ENCODE data around the gene NCAPG2.

Gene NCAPG2, protein sequence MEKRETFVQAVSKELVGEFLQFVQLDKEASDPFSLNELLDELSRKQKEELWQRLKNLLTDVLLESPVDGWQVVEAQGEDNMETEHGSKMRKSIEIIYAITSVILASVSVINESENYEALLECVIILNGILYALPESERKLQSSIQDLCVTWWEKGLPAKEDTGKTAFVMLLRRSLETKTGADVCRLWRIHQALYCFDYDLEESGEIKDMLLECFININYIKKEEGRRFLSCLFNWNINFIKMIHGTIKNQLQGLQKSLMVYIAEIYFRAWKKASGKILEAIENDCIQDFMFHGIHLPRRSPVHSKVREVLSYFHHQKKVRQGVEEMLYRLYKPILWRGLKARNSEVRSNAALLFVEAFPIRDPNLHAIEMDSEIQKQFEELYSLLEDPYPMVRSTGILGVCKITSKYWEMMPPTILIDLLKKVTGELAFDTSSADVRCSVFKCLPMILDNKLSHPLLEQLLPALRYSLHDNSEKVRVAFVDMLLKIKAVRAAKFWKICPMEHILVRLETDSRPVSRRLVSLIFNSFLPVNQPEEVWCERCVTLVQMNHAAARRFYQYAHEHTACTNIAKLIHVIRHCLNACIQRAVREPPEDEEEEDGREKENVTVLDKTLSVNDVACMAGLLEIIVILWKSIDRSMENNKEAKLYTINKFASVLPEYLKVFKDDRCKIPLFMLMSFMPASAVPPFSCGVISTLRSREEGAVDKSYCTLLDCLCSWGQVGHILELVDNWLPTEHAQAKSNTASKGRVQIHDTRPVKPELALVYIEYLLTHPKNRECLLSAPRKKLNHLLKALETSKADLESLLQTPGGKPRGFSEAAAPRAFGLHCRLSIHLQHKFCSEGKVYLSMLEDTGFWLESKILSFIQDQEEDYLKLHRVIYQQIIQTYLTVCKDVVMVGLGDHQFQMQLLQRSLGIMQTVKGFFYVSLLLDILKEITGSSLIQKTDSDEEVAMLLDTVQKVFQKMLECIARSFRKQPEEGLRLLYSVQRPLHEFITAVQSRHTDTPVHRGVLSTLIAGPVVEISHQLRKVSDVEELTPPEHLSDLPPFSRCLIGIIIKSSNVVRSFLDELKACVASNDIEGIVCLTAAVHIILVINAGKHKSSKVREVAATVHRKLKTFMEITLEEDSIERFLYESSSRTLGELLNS

DNA sequence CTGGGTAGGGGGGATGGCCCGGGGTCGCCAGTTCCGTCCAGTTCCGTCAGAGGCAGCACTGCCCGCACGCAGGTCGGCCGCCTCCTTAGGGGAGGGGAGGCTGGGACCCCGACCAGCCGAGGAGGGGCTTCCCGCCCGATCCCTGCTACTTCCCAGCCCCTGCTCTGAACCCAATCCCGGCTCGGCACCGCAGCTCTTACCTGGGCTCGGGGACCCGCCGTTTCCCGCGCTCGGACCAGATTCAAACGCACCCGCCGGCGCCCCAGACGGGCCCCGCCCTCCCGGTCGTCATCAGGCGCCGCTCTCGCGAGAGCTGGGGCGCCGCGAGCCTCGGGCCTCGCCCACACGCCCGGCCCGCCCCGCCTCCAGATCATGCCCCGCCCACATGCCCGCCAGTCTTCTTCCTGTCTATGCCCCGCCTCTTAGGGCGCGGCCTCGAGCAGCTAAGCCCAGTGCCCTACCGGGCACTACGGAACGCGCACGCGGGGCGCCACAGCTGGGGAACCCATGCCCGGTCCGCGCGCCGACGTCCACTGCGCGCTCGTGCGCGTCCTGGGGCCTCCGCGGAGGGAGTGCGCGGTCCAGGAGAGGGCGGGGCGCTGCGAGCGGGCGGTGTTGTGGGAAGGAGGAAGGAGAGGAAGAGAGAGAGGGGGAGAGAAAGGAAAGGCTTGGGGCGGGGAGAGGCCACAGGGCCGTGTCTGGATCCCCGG is at the start of gene NCAPG2:
TSS of gene NCAPG2 (minus strand) at position 281 of the 710 bp plus-strand sequence. CDS start 2,905 bp downstream, outside the sequence.
- DNase-seq (ENCODE audit: low read depth in 2 of 2): peak; percentile 97 to 98

DNA sequence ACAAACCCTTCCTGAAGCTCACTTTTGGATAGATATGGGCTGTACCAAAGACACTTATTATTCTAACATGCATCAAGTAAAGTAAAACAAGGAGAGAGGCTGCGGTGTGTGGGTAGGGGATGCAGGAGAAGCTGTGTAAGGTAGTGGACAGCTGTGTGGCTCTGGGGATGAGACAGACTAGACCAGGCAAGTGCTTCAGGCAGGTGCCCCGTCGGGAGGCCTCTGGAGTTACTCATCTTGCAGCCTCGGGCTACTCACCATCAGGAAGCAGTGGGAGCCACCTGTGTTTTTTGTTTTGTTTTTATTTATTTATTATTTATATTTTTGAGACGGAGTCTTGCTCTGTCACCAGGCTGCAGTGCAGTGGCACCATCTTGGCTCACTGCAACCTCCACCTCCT is 49.3 kb upstream of the NCAPG2 start:
- DNase-seq (ENCODE audit: low read depth in 2 of 2): no peak

DNA sequence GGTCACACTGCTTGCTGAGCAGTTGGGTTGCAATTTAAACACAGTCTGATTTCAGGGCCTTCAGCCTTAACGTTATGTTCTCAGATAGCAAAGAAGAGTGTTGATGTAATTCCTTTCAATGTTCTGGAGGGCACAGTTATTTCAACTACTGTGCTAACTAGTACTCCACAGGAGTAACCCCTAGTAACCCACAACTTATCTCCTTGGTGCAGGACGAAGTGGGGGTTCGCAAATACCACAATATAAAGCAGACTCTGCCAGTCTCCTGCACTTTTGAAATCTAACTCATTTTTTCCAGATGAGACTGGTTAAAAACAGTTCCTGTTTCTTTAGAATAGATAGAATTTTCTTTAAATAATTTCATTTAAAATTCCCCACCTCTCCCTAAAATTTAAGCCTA is 47.1 kb upstream of the NCAPG2 start:
- no peak for DNase-seq (ENCODE audit: low read depth in 2 of 2)

DNA sequence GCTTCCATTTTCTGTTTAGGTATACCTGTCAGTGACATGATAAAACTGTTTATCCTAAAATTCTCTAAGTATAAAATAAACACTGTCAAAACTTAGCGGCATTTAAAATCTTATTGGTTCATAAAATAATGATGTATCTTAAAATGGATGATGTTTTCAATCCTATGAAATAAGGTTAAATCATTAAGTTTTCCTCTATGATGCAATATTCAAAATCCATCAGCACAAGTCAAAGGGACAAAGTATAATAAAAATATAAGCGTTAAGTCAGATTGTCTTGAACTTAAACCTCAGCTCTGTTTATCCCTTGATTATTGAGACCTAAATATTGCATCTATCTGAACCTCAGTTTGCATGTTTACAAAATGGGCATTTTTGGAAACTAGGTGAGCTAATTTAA is 46.6 kb upstream of the NCAPG2 start:
- DNase-seq (ENCODE audit: low read depth in 2 of 2): no peak

DNA sequence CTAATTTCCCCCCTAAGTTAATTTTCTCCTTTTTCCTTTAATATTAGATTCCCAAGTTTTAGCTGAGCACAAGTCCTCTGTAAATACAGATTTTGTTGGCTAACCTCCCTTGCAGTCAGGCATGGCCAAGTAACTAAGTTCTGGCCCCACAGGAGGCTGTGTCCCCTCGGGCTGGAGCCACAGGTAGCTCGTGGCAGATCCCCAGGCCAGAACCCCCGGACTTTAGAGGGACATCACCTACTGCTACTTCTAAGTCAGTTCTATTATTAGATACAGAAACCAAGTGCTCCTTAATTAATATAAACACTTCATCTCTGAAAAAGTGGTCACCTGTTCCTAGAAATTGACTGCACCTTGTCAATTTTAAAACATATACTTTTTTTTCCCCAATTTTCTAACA is 46.1 kb upstream of the NCAPG2 start:
- DNase-seq (ENCODE audit: low read depth in 2 of 2): no peak

DNA sequence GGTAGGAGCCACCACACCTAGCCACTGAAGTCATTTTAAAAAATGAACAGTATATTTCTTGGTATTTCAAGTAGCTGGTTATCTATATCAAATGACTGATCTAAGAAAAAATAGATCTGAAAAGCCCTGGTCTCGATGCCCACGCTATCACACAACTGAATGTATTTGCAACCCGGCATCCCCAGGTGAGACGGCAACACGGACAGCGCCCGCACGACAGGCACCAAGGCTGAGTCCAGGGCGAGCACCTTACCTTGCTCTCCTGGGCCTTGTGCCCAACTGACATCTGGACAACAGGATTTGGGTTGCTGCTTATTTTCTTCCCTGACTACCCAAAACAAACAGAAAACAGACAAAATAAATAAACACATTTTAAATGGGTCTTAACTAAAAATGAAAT is 44.8 kb upstream of the NCAPG2 start:
- DNase-seq (ENCODE audit: low read depth in 2 of 2): no peak

DNA sequence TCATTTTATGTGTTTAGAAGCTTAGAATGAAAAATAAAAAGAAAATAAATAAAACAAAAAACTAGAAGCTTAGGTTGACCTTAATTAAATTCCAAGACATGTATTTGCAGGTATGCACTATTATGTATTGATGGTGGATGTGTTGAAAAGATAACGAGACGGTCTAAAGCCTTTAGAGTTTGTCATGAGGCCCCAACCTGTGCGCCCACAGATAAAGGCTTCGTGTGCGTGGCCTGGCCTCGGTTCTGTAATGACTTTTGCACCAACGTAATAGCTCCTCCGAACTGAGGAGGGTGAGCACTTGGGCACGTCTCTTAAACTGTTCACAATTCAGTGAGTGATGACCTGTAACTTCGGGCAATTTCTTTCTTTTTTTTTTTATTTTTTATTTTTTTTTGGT is 43.7 kb upstream of the NCAPG2 start:
- DNase-seq (ENCODE audit: low read depth in 2 of 2): no peak

DNA sequence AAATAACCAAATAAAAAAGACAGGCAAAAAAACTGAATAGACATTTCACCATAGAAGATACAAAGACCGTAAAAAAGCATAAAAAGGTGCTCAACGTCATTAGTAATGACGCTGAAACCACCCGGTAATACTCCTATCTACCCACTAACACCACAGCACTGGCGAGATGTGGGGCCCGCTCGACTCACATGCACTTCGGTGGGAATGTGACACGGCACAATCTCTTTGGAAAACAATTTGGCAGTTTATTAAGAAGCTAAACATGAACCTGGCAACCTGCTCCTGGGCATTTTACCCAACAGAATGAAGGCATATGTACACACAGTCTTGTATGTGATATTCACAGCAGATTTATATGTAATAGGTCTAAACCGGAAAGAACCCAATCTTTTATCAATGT is 42.8 kb upstream of the NCAPG2 start:
- DNase-seq (ENCODE audit: low read depth in 2 of 2): no peak

DNA sequence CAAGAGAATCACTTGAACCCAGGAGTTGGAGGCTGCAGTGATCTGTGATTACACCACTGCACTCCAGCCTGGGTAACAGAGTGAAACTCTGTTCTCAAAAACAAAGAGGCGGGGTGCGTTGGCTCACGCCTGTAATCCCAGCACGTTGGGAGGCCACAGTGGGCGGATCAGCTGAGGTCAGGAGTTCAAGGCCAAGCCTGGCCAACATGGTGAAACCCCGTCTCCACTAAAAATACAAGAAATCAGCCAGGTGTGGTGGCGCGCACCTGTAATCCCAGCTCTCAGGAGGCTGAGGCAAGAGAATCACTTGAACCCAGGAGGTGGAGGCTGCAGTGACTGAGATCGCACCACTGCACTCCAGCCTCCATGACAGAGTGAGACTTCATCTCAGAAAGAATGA is 42.4 kb upstream of the NCAPG2 start:
- DNase-seq (ENCODE audit: low read depth in 2 of 2): no peak

DNA sequence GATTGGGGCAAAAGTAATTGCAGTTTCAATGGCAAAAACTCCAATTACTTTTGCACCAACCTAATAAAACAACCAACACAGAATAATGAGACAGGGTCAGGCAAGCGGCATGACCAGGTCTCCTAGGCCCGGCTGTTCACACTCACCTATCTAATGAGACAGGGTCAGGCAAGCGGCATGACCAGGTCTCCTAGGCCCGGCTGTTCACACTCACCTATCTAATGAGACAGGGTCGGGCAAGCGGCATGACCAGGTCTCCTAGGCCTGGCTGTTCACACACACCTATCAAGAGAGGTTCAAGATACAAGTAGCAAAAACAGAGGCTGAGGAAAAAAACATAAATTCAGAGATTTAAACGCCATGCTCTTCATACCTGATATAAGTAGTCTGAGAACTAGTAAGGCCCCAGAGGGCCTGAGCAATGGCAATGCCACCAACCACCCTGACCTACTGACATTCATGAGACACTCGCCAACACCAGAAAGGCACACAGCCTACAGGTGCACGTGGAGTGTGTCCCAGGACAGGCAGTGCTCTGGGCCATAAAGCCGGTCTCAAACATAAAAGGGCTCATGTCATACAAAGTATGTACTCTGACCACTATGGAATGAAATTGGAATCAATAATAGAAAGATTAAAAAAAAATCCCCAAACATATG is 40.6 kb upstream of the NCAPG2 start:
- DNase-seq (ENCODE audit: low read depth in 2 of 2): no peak

DNA sequence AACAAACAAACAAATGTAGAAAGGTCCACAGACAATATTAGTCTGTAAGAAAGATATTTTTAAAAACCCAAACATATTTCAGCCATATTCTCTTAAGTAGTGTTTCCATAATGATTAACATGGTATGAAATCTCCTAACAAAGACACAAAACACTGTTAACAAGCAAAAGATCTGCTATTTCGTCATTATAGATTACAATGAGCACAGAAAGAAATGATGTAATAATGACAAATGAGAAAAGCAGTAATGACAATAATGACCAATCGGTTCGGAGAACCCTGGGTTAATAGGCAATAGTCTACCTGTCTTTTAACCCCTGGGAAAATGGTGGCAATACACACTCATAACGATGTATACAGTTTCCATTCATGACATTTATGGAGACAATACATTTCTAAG is 39.5 kb upstream of the NCAPG2 start:
- DNase-seq (ENCODE audit: low read depth in 2 of 2): no peak

DNA sequence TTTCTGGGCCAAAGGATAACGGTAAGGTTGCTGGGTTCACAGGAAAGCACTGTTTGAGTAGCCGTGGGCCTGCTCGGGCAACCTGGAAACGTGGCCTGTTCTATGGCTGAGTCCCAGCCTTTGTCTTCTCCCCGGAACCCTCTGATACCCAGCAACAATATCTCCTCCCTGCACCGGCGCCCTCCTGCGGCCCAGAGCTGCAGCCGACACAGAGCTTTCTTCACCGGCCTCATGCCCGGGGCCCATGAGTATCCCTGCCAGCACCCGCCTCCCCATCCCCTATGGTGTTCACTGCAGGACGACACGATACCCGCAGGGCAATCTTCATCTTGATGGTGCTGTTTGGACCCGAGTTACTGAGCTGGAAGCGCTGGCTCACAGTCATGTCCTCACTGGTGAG is 38.6 kb upstream of the NCAPG2 start:
- DNase-seq (ENCODE audit: low read depth in 2 of 2): no peak

DNA sequence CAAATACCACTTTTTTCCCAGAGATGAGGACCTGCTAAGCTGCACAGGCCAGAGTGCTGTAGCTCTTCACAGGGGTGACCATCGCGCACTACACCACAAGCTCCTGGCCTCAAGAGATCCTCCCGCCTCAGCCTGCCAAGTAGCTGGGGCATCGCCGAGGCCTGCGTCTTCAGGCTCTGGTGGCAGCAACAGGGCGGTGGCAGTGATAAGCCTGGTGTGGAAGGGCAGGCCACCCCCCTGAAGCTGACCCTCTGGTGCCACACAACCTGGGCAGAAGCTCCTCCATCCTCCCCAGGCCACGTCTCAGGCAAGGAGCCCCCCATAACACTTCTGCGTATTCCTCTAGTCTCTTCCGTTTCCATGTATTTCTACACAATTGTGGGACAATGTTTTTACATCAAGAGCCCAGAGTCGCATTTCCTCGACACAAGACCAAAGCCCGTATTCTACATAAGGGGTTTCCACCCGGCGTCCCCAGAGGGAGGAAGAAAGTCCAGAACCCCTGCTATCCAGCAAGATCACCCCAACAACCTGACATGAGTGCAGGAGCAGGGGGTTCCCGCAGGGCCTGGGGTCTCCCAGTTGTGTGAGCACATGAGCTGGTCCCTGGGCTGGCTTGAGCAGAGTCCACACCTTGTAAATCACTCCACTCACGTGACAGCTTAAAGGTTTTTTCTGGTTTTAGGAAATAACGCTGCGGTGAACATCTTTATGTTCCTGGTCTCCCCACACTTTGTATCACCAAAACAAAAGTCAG is 37.6 kb upstream of the NCAPG2 start:
- DNase-seq (ENCODE audit: low read depth in 2 of 2): no peak

DNA sequence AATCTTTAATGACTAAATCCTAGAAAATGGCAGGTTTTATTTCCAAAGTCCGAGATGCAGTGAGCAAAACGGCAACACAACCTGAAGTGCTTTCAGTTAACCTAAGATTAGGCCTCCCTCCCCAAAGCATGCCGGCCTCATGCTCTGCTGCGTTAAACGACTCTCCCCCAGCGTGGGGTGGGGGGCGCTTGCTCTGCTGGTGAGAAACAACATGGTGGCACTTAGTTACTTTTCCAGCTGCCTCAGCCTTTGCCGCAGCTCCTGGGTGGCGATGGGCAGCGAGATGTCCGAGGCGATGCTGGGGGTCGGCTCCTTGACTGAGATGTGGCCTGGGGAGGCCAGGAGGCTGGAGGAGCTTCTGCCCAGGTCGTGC is 36.7 kb upstream of the NCAPG2 start:
- no peak for DNase-seq (ENCODE audit: low read depth in 2 of 2)

DNA sequence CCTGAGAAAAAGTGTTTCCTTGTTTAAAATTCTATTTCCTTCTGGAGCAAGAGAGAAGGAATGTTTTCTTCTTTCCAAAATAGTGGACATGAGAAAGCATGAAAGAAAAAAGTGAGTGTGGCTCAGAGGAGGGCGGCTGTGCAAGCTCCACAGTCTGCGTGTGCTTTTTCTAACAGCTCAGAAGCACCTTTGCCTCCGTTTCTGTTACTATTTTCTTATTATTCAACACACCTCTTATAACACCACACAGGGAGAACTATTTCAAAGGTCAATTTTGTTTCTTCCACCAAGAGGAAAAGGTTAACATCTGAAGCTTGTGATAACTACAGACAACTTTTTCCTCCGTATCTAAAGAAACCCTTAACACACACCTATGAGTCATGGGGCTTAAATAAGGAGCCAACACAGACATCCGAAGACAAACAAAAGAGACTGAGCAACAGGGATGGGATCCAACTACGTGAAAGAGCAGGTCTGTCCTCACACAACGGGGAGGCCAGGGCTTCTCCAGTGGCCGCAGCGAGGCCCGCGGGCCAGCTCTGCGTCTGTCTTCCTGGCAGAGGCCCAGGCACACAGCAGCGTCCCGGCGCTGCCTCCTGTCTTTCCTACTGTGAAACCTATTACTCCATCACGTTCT is 36.2 kb upstream of the NCAPG2 start:
- DNase-seq (ENCODE audit: low read depth in 2 of 2): no peak

DNA sequence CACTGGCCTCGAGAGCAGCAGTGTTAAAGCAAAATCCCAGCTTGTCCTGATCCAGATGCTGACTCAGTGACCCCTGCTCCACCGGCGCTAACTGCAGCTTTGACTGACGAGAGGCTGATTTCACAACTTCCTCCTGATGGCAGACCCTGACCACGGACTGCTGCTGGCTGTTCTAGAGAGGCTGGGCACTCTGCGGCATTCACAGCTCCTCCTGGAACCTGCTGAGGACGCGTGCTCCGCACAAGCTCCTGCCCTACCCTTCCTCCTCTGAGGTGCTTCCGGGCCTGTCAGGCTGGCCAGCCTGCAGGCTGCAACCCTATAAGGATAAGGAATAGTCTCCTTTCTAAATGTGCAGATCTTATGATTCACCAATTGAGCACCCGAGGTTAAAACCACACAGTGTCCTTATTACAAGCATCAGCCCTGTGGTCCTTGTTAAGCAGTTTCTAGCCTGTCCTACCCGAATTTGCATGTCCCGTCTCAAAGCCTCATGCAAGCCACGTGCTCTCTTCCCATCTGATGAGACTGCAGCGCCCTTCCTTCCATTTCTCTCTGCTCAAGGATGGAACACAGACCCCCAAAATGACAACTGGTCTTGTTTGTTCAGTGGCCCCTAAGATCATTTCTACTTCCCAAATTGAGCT is 35.5 kb upstream of the NCAPG2 start:
- no peak for DNase-seq (ENCODE audit: low read depth in 2 of 2)

DNA sequence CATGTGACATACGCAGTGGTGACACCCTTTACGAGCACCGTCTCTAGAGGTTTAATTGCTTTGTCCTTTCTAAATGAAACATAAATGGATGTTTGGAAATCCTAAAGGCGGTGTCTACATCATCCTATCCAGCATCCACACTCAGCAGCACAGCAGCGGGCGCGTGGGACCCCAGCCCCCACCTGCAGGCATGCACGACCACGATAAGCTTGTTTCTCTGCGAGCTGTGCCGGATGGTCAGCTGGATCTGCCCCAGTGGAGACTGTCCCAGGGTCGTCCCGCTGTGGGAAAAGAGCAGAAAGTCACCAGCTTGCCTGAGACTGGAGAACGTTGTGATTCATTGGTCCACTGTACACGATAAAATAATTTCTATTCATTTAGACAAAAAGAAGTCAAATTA is 34.2 kb upstream of the NCAPG2 start:
- no peak for DNase-seq (ENCODE audit: low read depth in 2 of 2)

DNA sequence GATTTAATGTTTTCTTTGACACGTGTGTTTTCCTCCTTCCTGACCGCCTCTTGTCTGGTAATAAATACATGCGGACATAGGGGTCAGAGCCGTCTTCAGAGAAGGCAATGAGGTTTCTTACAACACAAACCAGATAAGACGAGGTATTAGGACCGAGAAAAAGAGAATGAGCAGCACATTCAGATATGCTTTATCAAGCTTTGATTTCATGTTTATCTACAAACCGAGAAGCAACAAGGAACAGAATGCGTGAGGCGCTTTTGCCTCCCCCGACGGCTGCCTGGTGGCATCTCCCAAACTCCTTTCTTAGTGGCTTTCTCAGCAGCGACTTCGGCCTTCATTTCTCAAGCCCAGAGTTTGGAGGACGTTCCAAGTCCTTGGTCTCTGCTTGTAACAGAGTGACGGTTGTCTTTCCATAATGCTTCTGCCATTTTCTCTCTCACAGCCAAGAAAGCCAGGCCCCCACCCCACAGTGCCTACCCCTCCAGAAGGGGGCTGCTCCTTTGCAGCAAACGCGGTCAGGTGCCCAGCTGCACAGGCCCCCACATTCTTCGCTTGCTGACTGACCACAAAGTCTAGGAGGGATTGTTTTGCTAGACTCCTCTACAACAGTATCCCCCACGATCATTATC is 32.6 kb upstream of the NCAPG2 start:
- no peak for DNase-seq (ENCODE audit: low read depth in 2 of 2)

DNA sequence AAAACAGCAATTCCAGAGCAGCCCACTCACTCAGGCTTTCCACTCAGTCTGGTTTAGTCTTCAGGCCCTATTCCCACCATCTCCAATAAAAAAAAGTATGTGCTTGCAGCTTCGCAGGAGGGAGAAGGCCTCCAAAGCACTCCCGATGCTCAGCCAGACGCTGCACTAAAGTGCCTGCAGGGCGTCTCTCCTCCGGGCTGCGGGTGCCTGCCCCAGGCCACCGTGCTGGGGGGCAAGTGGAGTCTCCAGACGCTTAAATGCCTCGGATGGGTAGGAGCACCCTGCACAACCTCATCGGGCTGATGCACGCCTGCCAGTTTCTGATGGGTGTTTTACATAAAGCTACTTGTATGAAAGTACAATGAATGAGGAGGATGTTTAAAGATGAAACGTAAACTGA is 31.3 kb upstream of the NCAPG2 start:
- no peak for DNase-seq (ENCODE audit: low read depth in 2 of 2)
